SK-N-SH treated with all-trans-retinoic acid at 6 μM for 48 hours (cell line): ENCODE results near the gene RBM48.

Experiments
- ATAC-seq: fragments of 200-7000 bp; cut with Tn5 transposase; 3 replicates; pipeline ENCODE4 v1.9.1; 2020; ENCODE audit warnings: mild to moderate bottlenecking, moderate library complexity
- ARNTL ChIP-seq: fragments of 450-650 bp; formaldehyde crosslinking; IDR thresholded peaks from 2 replicates; pipeline ENCODE4 v1.5.0; 2020; ENCODE audit warnings: low read depth, mild to moderate bottlenecking, moderate library complexity, borderline replicate concordance
- BACH2 ChIP-seq: fragments of 250-450 bp; sonication (Bioruptor Pico); IDR thresholded peaks from 2 replicates; pipeline ENCODE4 v1.9.0; 2021; ENCODE audit warnings: mild to moderate bottlenecking, borderline replicate concordance
- CSDC2 ChIP-seq: fragments of 250-450 bp; sonication (Bioruptor Pico); IDR thresholded peaks from 2 replicates; pipeline ENCODE4 v1.5.0; 2020; ENCODE audit warnings: mild to moderate bottlenecking, moderate library complexity
- CSRNP3 ChIP-seq: fragments of 250-450 bp; sonication (Bioruptor Pico); IDR thresholded peaks from 2 replicates; pipeline ENCODE4 v1.5.1; 2021; ENCODE audit warnings: mild to moderate bottlenecking, moderate library complexity
- ESRRG ChIP-seq: fragments of 250-450 bp; sonication (Bioruptor Pico); IDR thresholded peaks from 2 replicates; pipeline ENCODE4 v1.6.1; 2021; ENCODE audit warnings: mild to moderate bottlenecking
- GLIS3 ChIP-seq: fragments of 250-450 bp; sonication (Bioruptor Pico); IDR thresholded peaks from 2 replicates; pipeline ENCODE4 v1.5.0; 2020; ENCODE audit warnings: mild to moderate bottlenecking, moderate library complexity
- ISL1 ChIP-seq: fragments of 250-450 bp; sonication (Bioruptor Pico); IDR thresholded peaks from 2 replicates; pipeline ENCODE4 v2.1.2; 2022; ENCODE audit warnings: mild to moderate bottlenecking, moderate library complexity
- OSR1 ChIP-seq: fragments of 250-450 bp; sonication (Bioruptor Pico); IDR thresholded peaks from 2 replicates; pipeline ENCODE4 v1.8.0; 2022; ENCODE audit warnings: moderate library complexity, mild to moderate bottlenecking, inconsistent platforms
- RARB ChIP-seq: fragments of 250-450 bp; sonication (Bioruptor Pico); IDR thresholded peaks from 2 replicates; pipeline ENCODE4 v1.8.0; 2021; ENCODE audit warnings: mild to moderate bottlenecking, moderate library complexity
- SNAI2 ChIP-seq: fragments of 250-450 bp; sonication (Bioruptor Pico); IDR thresholded peaks from 2 replicates; pipeline ENCODE4 v1.5.0; 2020; ENCODE audit warnings: mild to moderate bottlenecking, moderate library complexity
- TCF4 ChIP-seq: fragments of 250-450 bp; sonication (Bioruptor Pico); IDR thresholded peaks from 2 replicates; pipeline ENCODE4 v1.8.0; 2021; ENCODE audit warnings: mild to moderate bottlenecking, moderate library complexity, borderline replicate concordance
- TOX ChIP-seq: fragments of 250-450 bp; sonication (Bioruptor Pico); IDR thresholded peaks from 2 replicates; pipeline ENCODE4 v1.8.0; 2021; ENCODE audit warnings: mild to moderate bottlenecking, moderate library complexity, borderline replicate concordance
- TSHZ2 ChIP-seq: fragments of 250-450 bp; sonication (Bioruptor Pico); IDR thresholded peaks from 2 replicates; pipeline ENCODE4 v1.5.0; 2020; ENCODE audit warnings: mild to moderate bottlenecking, moderate library complexity
- ZC3H10 ChIP-seq: fragments of 250-450 bp; sonication (Bioruptor Pico); IDR thresholded peaks from 2 replicates; pipeline ENCODE4 v1.5.1; 2021; ENCODE audit warnings: mild to moderate bottlenecking, moderate library complexity
- ZFP3 ChIP-seq: fragments of 250-450 bp; sonication (Bioruptor Pico); IDR thresholded peaks from 2 replicates; pipeline ENCODE4 v1.5.0; 2020; ENCODE audit warnings: mild to moderate bottlenecking, moderate library complexity
- ZFP30 ChIP-seq: fragments of 450-650 bp; formaldehyde crosslinking; IDR thresholded peaks from 2 replicates; pipeline ENCODE4 v1.5.0; 2022; ENCODE audit warnings: mild to moderate bottlenecking, moderate library complexity
- ZNF565 ChIP-seq: fragments of 450-650 bp; formaldehyde crosslinking; conservative IDR thresholded peaks from 2 replicates; pipeline ENCODE4 v1.5.0; 2020; ENCODE audit warnings: low read depth, mild to moderate bottlenecking, moderate library complexity
- ZNF8 ChIP-seq: fragments of 450-650 bp; formaldehyde crosslinking; IDR thresholded peaks from 2 replicates; pipeline ENCODE4 v1.5.0; 2020; ENCODE audit warnings: mild to moderate bottlenecking, moderate library complexity
- TF ChIP-seq, protein P1 (sequence below): fragments of 250-450 bp; sonication (Bioruptor Pico); IDR thresholded peaks from 2 replicates; pipeline ENCODE4 v1.5.1; 2020; ENCODE audit warnings: low read depth, mild to moderate bottlenecking, moderate library complexity
- TF ChIP-seq, protein P2 (sequence below): fragments of 250-450 bp; sonication (Bioruptor Pico); IDR thresholded peaks from 2 replicates; pipeline ENCODE4 v1.8.0; 2020; ENCODE audit warnings: mild to moderate bottlenecking, moderate library complexity, borderline replicate concordance
- TF ChIP-seq, protein P3 (sequence below): fragments of 250-450 bp; sonication (Bioruptor Pico); IDR thresholded peaks from 2 replicates; pipeline ENCODE4 v1.8.0; 2021; ENCODE audit warnings: low read depth, mild to moderate bottlenecking, moderate library complexity, borderline replicate concordance

The RBM48 gene

DNA sequence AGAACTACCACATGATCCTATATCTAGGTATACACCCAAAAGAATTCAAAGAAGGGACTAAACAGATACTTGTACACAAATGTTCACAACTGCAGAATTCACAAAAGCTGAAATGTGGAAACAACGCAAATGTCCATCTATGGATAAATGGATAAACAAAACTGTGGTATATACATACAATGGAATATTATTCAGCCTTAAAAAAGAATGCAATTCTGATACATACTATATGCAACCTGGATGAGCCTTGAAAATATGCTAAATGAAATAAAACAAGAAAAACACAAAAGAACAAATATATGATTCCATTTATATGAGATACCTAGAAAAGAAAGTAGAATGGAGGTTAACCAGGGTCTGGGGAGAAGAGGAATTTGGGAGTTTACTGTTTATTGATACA is 54.4 kb downstream of the RBM48 start:
- TF ChIP-seq, protein P1, sequence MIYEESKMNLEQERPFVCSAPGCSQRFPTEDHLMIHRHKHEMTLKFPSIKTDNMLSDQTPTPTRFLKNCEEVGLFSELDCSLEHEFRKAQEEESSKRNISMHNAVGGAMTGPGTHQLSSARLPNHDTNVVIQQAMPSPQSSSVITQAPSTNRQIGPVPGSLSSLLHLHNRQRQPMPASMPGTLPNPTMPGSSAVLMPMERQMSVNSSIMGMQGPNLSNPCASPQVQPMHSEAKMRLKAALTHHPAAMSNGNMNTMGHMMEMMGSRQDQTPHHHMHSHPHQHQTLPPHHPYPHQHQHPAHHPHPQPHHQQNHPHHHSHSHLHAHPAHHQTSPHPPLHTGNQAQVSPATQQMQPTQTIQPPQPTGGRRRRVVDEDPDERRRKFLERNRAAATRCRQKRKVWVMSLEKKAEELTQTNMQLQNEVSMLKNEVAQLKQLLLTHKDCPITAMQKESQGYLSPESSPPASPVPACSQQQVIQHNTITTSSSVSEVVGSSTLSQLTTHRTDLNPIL, result no peak
- no peak for TF ChIP-seq GLIS3 (CRISPR knock-in tag)
- peak; percentile 95 for TF ChIP-seq ZNF8
- no peak for ATAC-seq

- no peak for ATAC-seq
- TF ChIP-seq, protein P2, sequence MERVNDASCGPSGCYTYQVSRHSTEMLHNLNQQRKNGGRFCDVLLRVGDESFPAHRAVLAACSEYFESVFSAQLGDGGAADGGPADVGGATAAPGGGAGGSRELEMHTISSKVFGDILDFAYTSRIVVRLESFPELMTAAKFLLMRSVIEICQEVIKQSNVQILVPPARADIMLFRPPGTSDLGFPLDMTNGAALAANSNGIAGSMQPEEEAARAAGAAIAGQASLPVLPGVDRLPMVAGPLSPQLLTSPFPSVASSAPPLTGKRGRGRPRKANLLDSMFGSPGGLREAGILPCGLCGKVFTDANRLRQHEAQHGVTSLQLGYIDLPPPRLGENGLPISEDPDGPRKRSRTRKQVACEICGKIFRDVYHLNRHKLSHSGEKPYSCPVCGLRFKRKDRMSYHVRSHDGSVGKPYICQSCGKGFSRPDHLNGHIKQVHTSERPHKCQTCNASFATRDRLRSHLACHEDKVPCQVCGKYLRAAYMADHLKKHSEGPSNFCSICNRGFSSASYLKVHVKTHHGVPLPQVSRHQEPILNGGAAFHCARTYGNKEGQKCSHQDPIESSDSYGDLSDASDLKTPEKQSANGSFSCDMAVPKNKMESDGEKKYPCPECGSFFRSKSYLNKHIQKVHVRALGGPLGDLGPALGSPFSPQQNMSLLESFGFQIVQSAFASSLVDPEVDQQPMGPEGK (CRISPR knock-in tag), result no peak
- no peak for TF ChIP-seq TSHZ2 (CRISPR knock-in tag)
- TF ChIP-seq, protein P1, result no peak
- no peak for TF ChIP-seq SNAI2 (CRISPR knock-in tag)
- no peak for TF ChIP-seq TOX (CRISPR knock-in tag)
- no peak for TF ChIP-seq ESRRG
- no peak for TF ChIP-seq ARNTL
- no peak for TF ChIP-seq CSRNP3
- no peak for TF ChIP-seq RARB (CRISPR knock-in tag)
- no peak for TF ChIP-seq CSDC2 (CRISPR knock-in tag)
- TF ChIP-seq ISL1 (CRISPR knock-in tag), result no peak
- TF ChIP-seq ZNF8, result no peak
- no peak for TF ChIP-seq ZFP3
Observed at GRCh38 chr7:92584953-92585352, 56.4 kb downstream of the RBM48 start.

DNA sequence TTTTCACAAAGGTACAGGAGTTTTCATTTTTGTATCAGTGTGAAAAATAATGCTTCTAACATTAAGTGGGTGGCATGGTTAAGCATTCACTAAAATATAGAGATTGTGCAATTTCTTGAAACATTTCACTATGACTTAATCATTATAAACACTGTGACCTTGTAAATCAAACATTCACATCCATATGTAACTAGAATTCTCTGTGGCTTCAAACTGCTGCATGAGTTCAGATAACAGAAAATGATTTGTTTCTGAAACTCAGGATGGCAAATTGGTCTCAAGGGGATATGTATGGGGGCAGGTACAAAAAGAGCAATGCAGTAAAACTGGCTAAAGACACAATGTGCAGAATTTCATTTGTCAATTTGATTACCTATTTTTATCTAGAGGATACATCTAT is 57.8 kb downstream of the RBM48 start:
- no peak for ATAC-seq
- TF ChIP-seq ZFP30 (CRISPR knock-in tag) (no peak), ZNF565 (CRISPR knock-in tag) (no peak), OSR1 (CRISPR knock-in tag) (no peak), BACH2 (no peak), ARNTL (no peak), TSHZ2 (CRISPR knock-in tag) (no peak), ESRRG (no peak), ZFP3 (no peak), TCF4 (no peak), ZC3H10 (no peak), ZNF8 (no peak), CSDC2 (CRISPR knock-in tag) (no peak), CSRNP3 (no peak), RARB (CRISPR knock-in tag) (no peak), GLIS3 (CRISPR knock-in tag) (no peak)
- TF ChIP-seq, protein P3, sequence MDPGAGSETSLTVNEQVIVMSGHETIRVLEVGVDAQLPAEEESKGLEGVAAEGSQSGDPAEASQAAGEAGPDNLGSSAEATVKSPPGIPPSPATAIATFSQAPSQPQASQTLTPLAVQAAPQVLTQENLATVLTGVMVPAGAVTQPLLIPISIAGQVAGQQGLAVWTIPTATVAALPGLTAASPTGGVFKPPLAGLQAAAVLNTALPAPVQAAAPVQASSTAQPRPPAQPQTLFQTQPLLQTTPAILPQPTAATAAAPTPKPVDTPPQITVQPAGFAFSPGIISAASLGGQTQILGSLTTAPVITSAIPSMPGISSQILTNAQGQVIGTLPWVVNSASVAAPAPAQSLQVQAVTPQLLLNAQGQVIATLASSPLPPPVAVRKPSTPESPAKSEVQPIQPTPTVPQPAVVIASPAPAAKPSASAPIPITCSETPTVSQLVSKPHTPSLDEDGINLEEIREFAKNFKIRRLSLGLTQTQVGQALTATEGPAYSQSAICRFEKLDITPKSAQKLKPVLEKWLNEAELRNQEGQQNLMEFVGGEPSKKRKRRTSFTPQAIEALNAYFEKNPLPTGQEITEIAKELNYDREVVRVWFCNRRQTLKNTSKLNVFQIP, result no peak
- TF ChIP-seq, protein P2 (CRISPR knock-in tag), result no peak
